Activated CD4-positive, alpha-beta memory T cell treated with anti-CD3 and anti-CD28 coated beads for 36 hours (primary cell): ENCODE data around the gene PPIF. TPM values are rescaled to one million over a fixed set of nuclear protein-coding genes. Genes with fewer than 3 reads are reported as not detected.

Experiments used
- CTCF ChIA-PET: fragments of 350-600 bp; sonication (Branson Sonifier 250); formaldehyde crosslinking; loops from one replicate; lab custom pipeline; 2021; ENCODE audit warnings: antibody characterized with exemption, inconsistent platforms; lab: Charles Lee
- POLR2A ChIA-PET: fragments of 350-600 bp; sonication (Branson Sonifier 250); formaldehyde crosslinking; loops from one replicate; lab custom pipeline; 2021; ENCODE audit warnings: antibody characterized with exemption; lab: Charles Lee
- DNase-seq: peaks from one replicate; pipeline ENCODE4 v3.0.0-alpha.2; 2020
- H3K27ac Mint-ChIP-seq: one replicate; pipeline ENCODE4 v1.8.0; 2021; ENCODE audit warnings: mixed read lengths
- H3K27me3 Mint-ChIP-seq: one replicate; pipeline ENCODE4 v1.8.0; 2021; ENCODE audit warnings: mixed read lengths
- H3K36me3 Mint-ChIP-seq: one replicate; pipeline ENCODE4 v1.8.0; 2021; ENCODE audit warnings: mixed read lengths
- H3K4me1 Mint-ChIP-seq: one replicate; pipeline ENCODE4 v1.8.0; 2021; ENCODE audit warnings: low read depth, mixed read lengths
- H3K4me3 Mint-ChIP-seq: one replicate; pipeline ENCODE4 v1.8.0; 2021; ENCODE audit warnings: mild to moderate bottlenecking, mixed read lengths
- H3K9me3 Mint-ChIP-seq: one replicate; pipeline ENCODE4 v1.8.0; 2021; ENCODE audit warnings: mixed read lengths
- intact Hi-C: fragments of 100-400 bp; cut with micrococcal nuclease; formaldehyde crosslinking; loops from one replicate; pipeline ENCODE4 v1.15.1; 2023
- total RNA-seq, 2 experiments: library from RNA; stranded (reverse); gene quantifications; one replicate each; pipeline ENCODE4 v1.2.3, GENCODE V29; 2021

PPIF gene
- total RNA-seq: 10 to 100 TPM; 87.2 to 94.0 TPM

DNA sequence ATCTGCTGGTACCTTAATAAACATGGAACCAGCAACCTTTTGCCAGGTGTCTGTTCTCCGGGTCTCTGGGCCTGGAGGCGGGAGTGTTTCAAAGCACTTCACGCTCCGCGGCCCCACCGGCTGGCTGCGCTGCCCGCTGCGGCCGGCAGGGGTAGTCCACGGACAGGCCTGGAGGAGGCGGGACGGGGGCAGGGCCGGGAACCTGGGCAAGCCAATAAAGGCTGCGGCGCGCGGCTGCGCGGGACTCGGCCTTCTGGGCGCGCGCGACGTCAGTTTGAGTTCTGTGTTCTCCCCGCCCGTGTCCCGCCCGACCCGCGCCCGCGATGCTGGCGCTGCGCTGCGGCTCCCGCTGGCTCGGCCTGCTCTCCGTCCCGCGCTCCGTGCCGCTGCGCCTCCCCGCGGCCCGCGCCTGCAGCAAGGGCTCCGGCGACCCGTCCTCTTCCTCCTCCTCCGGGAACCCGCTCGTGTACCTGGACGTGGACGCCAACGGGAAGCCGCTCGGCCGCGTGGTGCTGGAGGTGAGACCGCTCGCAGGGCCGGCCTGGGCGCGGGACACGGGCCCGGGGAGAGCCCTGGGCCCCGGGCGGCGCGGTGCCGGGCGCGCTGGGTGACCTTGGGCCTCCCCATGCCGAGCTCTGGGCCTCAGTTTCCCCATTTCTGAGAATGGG lies at the start of gene PPIF:
Gene PPIF (plus strand): TSS at position 244 of the 668 bp plus-strand sequence. CDS start 80 bp downstream, at position 324.
- CTCF ChIA-PET: interaction anchor here (0.6 to 6.5 kb wide), 13 partner anchors 12 to 166 kb away, joined by 3 to 36 read pairs (median 5); no protein-coding TSS in a partner anchor
- H3K9me3 Mint-ChIP-seq: no peaks in the 10 kb centered on the region
- POLR2A ChIA-PET: interaction anchor here (0.9 to 4.2 kb wide), 13 partner anchors 9 to 99 kb away, joined by 3 to 23 read pairs (median 4); no protein-coding TSS in a partner anchor
- DNase-seq: peak; percentile 95
- no peaks in the 10 kb centered on the region for H3K27me3 Mint-ChIP-seq
- H3K36me3 Mint-ChIP-seq: peaks cover 39% of the 10 kb centered on the region
- intact Hi-C loops: loop anchor here (1.0 to 10.0 kb wide), 7 partner anchors 16 to 857 kb away; partner anchors contain the start of gene ANXA11
- peaks cover 26% of the 10 kb centered on the region for H3K4me1 Mint-ChIP-seq
- peak within 1 kb of the TSS; percentile 86 for H3K4me3 Mint-ChIP-seq
- peak within 1 kb of the TSS; percentile 92 for H3K27ac Mint-ChIP-seq

DNA sequence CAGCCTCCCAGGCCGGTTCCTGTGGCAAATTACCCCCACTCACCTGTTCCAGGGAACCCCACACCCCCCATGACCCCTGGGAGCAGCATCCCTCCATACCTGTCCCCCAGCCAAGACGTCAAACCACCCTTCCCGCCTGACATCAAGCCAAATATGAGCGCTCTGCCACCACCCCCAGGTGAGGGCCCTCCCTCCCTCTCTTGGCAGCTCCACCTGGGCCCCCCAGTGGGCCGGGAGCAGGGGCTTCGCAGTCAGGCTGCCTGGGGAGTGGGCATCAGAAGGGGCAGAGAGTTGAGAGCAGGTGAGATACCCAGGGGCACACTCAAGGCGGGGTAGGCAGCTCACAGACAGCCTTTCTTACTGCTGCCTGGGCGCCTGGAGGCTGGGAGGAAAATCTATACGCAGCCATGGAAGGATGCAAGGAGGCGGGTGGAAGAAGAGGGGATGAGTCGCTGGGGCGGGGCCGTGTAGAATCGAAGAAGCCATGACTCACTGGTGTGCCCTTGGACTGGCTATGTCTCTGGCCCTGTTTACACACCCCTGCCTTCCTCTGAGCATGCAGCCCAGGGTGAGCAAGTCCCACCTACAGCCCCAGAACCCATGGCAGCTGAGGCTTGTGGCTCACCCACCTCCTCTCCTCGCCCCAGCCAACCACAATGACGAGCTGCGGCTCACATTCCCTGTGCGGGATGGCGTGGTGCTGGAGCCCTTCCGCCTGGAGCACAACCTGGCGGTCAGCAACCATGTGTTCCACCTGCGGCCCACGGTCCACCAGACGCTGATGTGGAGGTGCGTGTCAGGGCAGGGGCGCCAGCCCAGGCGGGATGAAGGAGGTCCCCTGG lies 48.6 kb upstream of the PPIF start:
- intact Hi-C loops: loop anchor here (10.0 kb wide), 1 partner anchor 166 kb away; no protein-coding TSS in a partner anchor
- Mint-ChIP-seq H3K4me3 (no peak overlapping the region), H3K4me1 (peaks cover 24% of the 10 kb centered on the region), H3K27ac (peak overlapping the region; percentile 8), H3K27me3 (no peaks in the 10 kb centered on the region), H3K9me3 (no peaks in the 10 kb centered on the region), H3K36me3 (peaks cover 44% of the 10 kb centered on the region)
- ChIA-PET CTCF (no interaction called here), POLR2A (no interaction called here)
- DNase-seq: peak; percentile 82

DNA sequence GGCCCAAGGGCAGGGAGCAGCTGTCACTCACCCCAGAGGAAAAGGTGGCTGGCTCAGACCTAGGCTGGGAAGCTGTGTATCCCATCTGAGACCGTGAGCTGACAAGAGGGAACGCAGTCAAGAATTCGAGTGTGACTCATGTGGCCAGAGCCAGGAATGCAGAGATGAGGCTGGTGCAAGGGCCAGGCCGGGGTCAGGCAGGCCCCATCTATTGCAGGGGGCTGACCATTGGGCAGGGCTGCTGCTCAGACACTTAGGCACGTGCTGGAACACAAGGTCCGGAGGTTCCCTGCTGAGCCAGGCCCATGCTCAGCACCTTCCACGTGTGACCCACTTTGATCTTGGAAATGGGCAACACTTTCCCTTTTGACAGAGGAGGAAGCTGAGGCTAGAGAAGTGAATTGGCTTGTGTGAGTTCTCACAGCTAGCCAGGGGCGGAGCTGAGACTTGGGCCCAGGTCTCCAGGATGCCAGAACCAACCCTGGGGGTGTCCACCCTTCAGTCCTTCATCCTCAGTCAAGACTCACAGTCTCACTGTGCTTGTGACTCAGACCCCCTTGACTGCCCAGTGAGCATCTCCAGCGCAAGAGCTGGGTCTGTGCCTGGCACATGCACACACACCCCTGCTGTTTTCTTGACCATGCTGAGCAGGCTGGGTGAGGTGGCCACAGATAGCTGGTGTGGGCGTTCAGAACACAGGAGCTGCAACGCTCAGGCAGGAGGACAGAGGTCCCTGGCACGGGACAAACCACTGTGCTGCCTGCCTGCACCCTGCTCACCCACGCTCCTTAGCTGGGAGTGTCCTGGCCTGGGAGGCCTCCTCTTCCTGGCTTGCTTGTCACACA lies 47.6 kb upstream of the PPIF start:
- H3K36me3 Mint-ChIP-seq: peaks cover 42% of the 10 kb centered on the region
- CTCF ChIA-PET: no interaction called here
- no peak overlapping the region for H3K4me3 Mint-ChIP-seq
- no peaks in the 10 kb centered on the region for H3K27me3 Mint-ChIP-seq
- H3K9me3 Mint-ChIP-seq: no peaks in the 10 kb centered on the region
- intact Hi-C loops: loop anchor here (10.0 kb wide), 1 partner anchor 165 kb away; no protein-coding TSS in a partner anchor
- no peak overlapping the region for H3K27ac Mint-ChIP-seq
- H3K4me1 Mint-ChIP-seq: peaks cover 18% of the 10 kb centered on the region
- DNase-seq: no peak
- POLR2A ChIA-PET: no interaction called here

- no peaks in the 10 kb centered on the region for H3K9me3 Mint-ChIP-seq
- POLR2A ChIA-PET: no interaction called here
- CTCF ChIA-PET: no interaction called here
- intact Hi-C loops: no loop called here
- H3K36me3 Mint-ChIP-seq: peaks cover 40% of the 10 kb centered on the region
- H3K27me3 Mint-ChIP-seq: no peaks in the 10 kb centered on the region
- H3K4me3 Mint-ChIP-seq: no peak overlapping the region
- peaks cover 12% of the 10 kb centered on the region for H3K4me1 Mint-ChIP-seq
- no peak overlapping the region for H3K27ac Mint-ChIP-seq
- no peak for DNase-seq
These were observed 46.6 kb upstream of the PPIF start for GRCh38 chr10:79300711-79301110.

DNA sequence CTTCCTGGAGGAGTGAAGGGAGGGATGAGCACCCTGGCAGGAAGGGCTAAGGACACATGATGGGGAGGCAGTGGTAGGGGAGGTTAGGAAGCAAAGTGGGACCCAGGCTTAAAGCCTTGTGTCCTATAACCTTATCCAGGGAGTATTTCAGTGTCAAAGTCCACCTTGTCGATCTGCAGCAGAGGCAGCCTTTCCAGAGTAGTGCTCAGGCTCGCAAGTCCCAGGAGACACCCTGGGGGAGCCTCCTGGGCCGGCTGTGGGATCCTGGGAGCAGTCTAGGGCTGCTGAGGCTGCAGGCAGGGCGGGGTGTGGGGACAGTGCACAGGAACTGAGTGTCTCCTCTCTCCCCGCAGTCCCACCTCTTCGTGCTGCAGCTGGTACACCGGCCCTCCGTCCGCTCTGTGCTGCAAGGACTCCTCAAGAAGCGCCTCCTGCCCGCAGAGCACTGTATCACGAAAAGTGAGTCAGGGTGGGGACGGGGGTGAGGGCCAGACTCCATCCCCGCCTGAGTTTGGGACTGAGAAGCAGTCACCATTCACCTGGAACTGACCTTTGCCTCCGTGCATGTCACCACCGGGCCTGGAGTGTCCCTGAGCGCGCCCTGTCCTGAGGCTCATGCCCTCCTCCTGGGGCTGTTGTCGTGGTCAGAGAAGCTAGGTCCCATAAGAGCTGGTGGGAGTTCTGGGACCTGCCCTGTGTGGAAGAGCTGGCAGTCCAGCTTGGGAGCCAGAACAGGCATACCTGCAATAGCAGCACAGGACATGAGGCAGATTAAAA lies 45.3 kb upstream of the PPIF start:
- Mint-ChIP-seq H3K27me3 (no peaks in the 10 kb centered on the region), H3K9me3 (no peaks in the 10 kb centered on the region), H3K27ac (no peak overlapping the region), H3K4me1 (peaks cover 10% of the 10 kb centered on the region), H3K36me3 (peaks cover 34% of the 10 kb centered on the region), H3K4me3 (no peak overlapping the region)
- POLR2A ChIA-PET: no interaction called here
- no peak for DNase-seq
- CTCF ChIA-PET: no interaction called here
- intact Hi-C loops: no loop called here

DNA sequence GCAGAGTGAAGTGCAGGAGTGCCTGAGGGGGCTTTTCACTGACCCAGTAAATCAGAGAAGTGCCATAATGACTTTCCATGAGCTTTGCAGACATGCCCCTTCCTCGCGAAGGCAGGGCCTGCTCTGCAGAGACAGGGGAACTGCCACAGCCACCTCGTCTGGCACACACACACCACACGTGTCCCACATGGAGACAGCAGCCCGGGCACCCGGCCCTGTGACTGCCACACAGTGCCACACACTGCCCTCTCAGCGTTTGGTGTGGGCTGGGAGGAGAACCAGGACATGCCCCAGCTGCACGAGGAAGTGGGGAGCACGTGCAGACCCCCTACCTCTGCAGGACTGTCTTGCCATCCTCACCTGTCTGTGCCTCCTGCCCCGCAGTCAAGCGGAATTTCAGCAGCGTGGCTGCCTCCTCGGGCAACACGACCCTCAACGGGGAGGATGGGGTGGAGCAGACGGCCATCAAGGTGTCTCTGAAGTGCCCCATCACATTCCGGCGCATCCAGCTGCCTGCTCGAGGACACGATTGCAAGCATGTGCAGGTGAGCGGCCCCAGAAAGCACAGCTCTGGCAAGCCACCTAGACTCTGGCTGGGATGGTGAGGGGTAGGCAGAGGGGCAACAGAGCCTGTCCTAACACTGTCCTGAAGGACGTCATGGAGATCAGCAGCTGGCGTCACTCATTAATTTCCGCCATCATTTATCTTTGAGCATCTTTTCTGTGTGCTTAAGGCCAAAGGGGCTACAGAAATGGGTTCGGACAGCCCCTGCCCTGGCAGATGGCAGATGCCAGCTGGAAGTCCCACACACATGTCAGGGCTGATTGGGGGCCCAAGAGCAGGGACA lies 43.4 kb upstream of the PPIF start:
- DNase-seq: no peak
- Mint-ChIP-seq H3K36me3 (peaks cover 41% of the 10 kb centered on the region), H3K4me3 (no peak overlapping the region), H3K9me3 (no peaks in the 10 kb centered on the region), H3K27me3 (no peaks in the 10 kb centered on the region), H3K27ac (no peak overlapping the region), H3K4me1 (peaks cover 1% of the 10 kb centered on the region)
- ChIA-PET CTCF (interaction anchor here (1.2 kb wide), 1 partner anchor 11 kb away, joined by 4 read pairs; no protein-coding TSS in a partner anchor), POLR2A (no interaction called here)
- intact Hi-C loops: no loop called here

- Mint-ChIP-seq H3K27ac (no peak overlapping the region), H3K9me3 (no peaks in the 10 kb centered on the region), H3K36me3 (peaks cover 35% of the 10 kb centered on the region), H3K4me3 (no peak overlapping the region), H3K27me3 (no peaks in the 10 kb centered on the region), H3K4me1 (no peaks in the 10 kb centered on the region)
- intact Hi-C loops: no loop called here
- POLR2A ChIA-PET: interaction anchor here (1.0 kb wide), 1 partner anchor 12 kb away, joined by 4 read pairs; no protein-coding TSS in a partner anchor
- no peak for DNase-seq
- CTCF ChIA-PET: interaction anchor here (1.2 kb wide), 1 partner anchor 12 kb away, joined by 4 read pairs; no protein-coding TSS in a partner anchor
These were observed 42.7 kb upstream of the PPIF start for GRCh38 chr10:79304479-79305087.

GRCh38 chr10:79305515-79305914 lies 41.8 kb upstream of the PPIF start:
- H3K36me3 Mint-ChIP-seq: peaks cover 28% of the 10 kb centered on the region
- no peak for DNase-seq
- intact Hi-C loops: no loop called here
- ChIA-PET POLR2A (interaction anchor here (0.6 to 1.0 kb wide), 2 partner anchors 11 to 12 kb away, joined by 3 to 4 read pairs; no protein-coding TSS in a partner anchor), CTCF (no interaction called here)
- H3K27ac Mint-ChIP-seq: no peak overlapping the region
- no peak overlapping the region for H3K4me3 Mint-ChIP-seq
- H3K27me3 Mint-ChIP-seq: no peaks in the 10 kb centered on the region
- no peaks in the 10 kb centered on the region for H3K9me3 Mint-ChIP-seq
- H3K4me1 Mint-ChIP-seq: no peaks in the 10 kb centered on the region

GRCh38 chr10:79305988-79306387 lies 41.3 kb upstream of the PPIF start:
- peaks cover 25% of the 10 kb centered on the region for H3K36me3 Mint-ChIP-seq
- H3K4me3 Mint-ChIP-seq: no peak overlapping the region
- intact Hi-C loops: no loop called here
- no peaks in the 10 kb centered on the region for H3K9me3 Mint-ChIP-seq
- ChIA-PET CTCF (no interaction called here), POLR2A (no interaction called here)
- no peaks in the 10 kb centered on the region for H3K27me3 Mint-ChIP-seq
- DNase-seq: no peak
- no peak overlapping the region for H3K27ac Mint-ChIP-seq
- no peaks in the 10 kb centered on the region for H3K4me1 Mint-ChIP-seq

- intact Hi-C loops: no loop called here
- Mint-ChIP-seq H3K27ac (no peak overlapping the region), H3K9me3 (no peaks in the 10 kb centered on the region), H3K27me3 (no peaks in the 10 kb centered on the region), H3K4me3 (no peak overlapping the region), H3K36me3 (peaks cover 21% of the 10 kb centered on the region), H3K4me1 (no peaks in the 10 kb centered on the region)
- ChIA-PET POLR2A (no interaction called here), CTCF (no interaction called here)
- no peak for DNase-seq
These were observed 40.5 kb upstream of the PPIF start for GRCh38 chr10:79306644-79307220.
